Hepatocyte (in vitro differentiated cells): Measurements from ENCODE around the gene ZNF700.
"Not testable (repeated sequence)": the region's sequence is repeated elsewhere in the genome, so short reads cannot be mapped to it uniquely, and the experiment has no call there.

Experiments used
- CTCF ChIP-seq: fragments of 200-600 bp; sonication (generic); IDR thresholded peaks from 2 replicates; pipeline ENCODE4 v1.5.1; 2016; ENCODE audit warnings: antibody characterized with exemption, mild to moderate bottlenecking; ENCODE audit not compliant: poor library complexity
- EZH2 ChIP-seq: fragments of 200-600 bp; sonication (generic); IDR thresholded peaks from 2 replicates; pipeline ENCODE4 v1.6.1; 2016; ENCODE audit warnings: antibody characterized with exemption, mild to moderate bottlenecking, borderline replicate concordance

DNA sequence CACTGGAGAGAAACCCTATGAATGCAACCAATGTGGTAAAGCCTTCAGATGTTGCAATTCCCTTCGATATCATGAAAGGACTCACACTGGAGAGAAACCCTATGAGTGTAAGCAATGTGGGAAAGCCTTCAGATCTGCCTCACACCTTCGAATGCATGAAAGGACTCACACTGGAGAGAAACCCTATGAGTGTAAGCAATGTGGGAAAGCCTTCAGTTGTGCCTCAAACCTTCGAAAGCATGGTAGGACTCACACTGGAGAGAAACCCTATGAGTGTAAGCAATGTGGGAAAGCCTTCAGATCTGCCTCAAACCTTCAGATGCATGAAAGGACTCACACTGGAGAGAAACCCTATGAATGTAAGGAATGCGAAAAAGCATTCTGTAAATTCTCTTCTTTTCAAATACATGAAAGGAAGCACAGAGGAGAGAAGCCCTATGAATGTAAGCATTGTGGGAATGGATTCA lies 24.7 kb downstream of the ZNF700 start:
- TF ChIP-seq CTCF, EZH2: not testable (repeated sequence)
